Neural cell (in vitro differentiated cells): ENCODE results near the gene NISCH. TPM values are rescaled to one million over a fixed set of nuclear protein-coding genes. Genes with fewer than 3 reads are reported as not detected.

Source experiments
- H2AFZ ChIP-seq: fragments of 200-600, 300-800 bp; sonication (generic), shearing (Covaris generic); 2 replicates; pipeline ENCODE4 v1.6.0; 2014; ENCODE audit warnings: low read depth, mild to moderate bottlenecking, antibody characterized with exemption, low read length, moderate library complexity
- H3F3A ChIP-seq: fragments of 200-600 bp; shearing (Covaris generic); 2 replicates; pipeline ENCODE4 v1.6.1; 2016; ENCODE audit warnings: mild to moderate bottlenecking, moderate library complexity, mixed read lengths, antibody characterized with exemption, low read length; ENCODE audit not compliant: insufficient read depth, poor library complexity, severe bottlenecking
- H3K27ac ChIP-seq: fragments of 200-600, 300-800 bp; sonication (generic), shearing (Covaris generic); 2 replicates; pipeline ENCODE4 v1.5.1; 2014; ENCODE audit warnings: mild to moderate bottlenecking, low read length, moderate library complexity
- H3K27me3 ChIP-seq: fragments of 300-800, 200-600 bp; sonication (generic), shearing (Covaris generic); 2 replicates; pipeline ENCODE4 v1.6.0; 2014; ENCODE audit warnings: mild to moderate bottlenecking, low read depth, low read length, moderate library complexity; ENCODE audit not compliant: insufficient read depth
- H3K36me3 ChIP-seq: fragments of 300-800, 200-600 bp; sonication (generic), shearing (Covaris generic); 2 replicates; pipeline ENCODE4 v1.5.1; 2014; ENCODE audit warnings: mild to moderate bottlenecking, antibody characterized with exemption, low read length, moderate library complexity; ENCODE audit not compliant: insufficient read depth
- H3K4me2 ChIP-seq: fragments of 300-800, 200-600 bp; sonication (generic), shearing (Covaris generic); 2 replicates; pipeline ENCODE4 v1.6.0; 2014; ENCODE audit warnings: mild to moderate bottlenecking, low read length
- H3K4me3 ChIP-seq: fragments of 300-800, 200-600 bp; sonication (generic), shearing (Covaris generic); 2 replicates; pipeline ENCODE4 v1.5.1; 2014; ENCODE audit warnings: mild to moderate bottlenecking, low read length, moderate library complexity
- H3K79me2 ChIP-seq: fragments of 200-600 bp; shearing (Covaris generic); replicated peaks from 2 replicates; pipeline ENCODE4 v1.6.0; 2014; ENCODE audit warnings: mild to moderate bottlenecking, low read length, moderate library complexity; ENCODE audit not compliant: insufficient read depth
- H3K9ac ChIP-seq: fragments of 300-800, 200-600 bp; sonication (generic), shearing (Covaris generic); 2 replicates; pipeline ENCODE4 v1.6.1; 2016; ENCODE audit warnings: mild to moderate bottlenecking, low read length, mixed read lengths
- H3K9me2 ChIP-seq: fragments of 200-600 bp; shearing (Covaris generic); 2 replicates; pipeline ENCODE4 v1.6.1; 2016; ENCODE audit warnings: mild to moderate bottlenecking, low read length, mixed read lengths; ENCODE audit not compliant: insufficient read depth
- H3K9me3 ChIP-seq: fragments of 200-600, 300-800 bp; sonication (generic), shearing (Covaris generic); 2 replicates; pipeline ENCODE4 v1.6.1; 2016; ENCODE audit warnings: mild to moderate bottlenecking, mixed run types, low read length, moderate library complexity, mixed read lengths
- H4K20me1 ChIP-seq: fragments of 200-600 bp; shearing (Covaris generic); 2 replicates; pipeline ENCODE4 v1.6.1; 2016; ENCODE audit warnings: mild to moderate bottlenecking, mixed run types; ENCODE audit not compliant: insufficient read depth
- CTCF ChIP-seq: fragments of 450-650 bp; IDR thresholded peaks from 2 replicates; pipeline ENCODE4 v1.5.1; 2014; ENCODE audit warnings: antibody characterized with exemption, mild to moderate bottlenecking, moderate library complexity; ENCODE audit not compliant: poor library complexity, severe bottlenecking
- EP300 ChIP-seq: fragments of 450-650 bp; conservative IDR thresholded peaks from 2 replicates; pipeline ENCODE4 v1.6.1; 2014; ENCODE audit warnings: antibody characterized with exemption, mild to moderate bottlenecking, moderate library complexity; ENCODE audit not compliant: poor library complexity, severe bottlenecking
- EZH2 ChIP-seq: fragments of 200-600, 300-800 bp; shearing (Covaris generic), sonication (generic); IDR thresholded peaks from 2 replicates; pipeline ENCODE4 v1.6.1; 2014; ENCODE audit warnings: antibody characterized with exemption, low read length, borderline replicate concordance, mild to moderate bottlenecking; ENCODE audit not compliant: insufficient read depth, poor library complexity, severe bottlenecking
- MXI1 ChIP-seq: fragments of 450-650 bp; conservative IDR thresholded peaks from 2 replicates; pipeline ENCODE4 v1.6.1; 2014; ENCODE audit warnings: antibody characterized with exemption, mild to moderate bottlenecking; ENCODE audit not compliant: poor library complexity, severe bottlenecking
- POLR2AphosphoS5 ChIP-seq: IDR thresholded peaks from 2 replicates; pipeline ENCODE4 v1.6.1; 2012
- RAD21 ChIP-seq: fragments of 450-650 bp; conservative IDR thresholded peaks from 2 replicates; pipeline ENCODE4 v1.6.1; 2014; ENCODE audit warnings: antibody characterized with exemption, mild to moderate bottlenecking, moderate library complexity
- REST ChIP-seq: IDR thresholded peaks from 2 replicates; pipeline ENCODE4 v1.6.1; 2012; ENCODE audit warnings: borderline replicate concordance
- SMC3 ChIP-seq: fragments of 450-650 bp; conservative IDR thresholded peaks from 2 replicates; pipeline ENCODE4 v1.6.1; 2014; ENCODE audit warnings: antibody characterized with exemption, mild to moderate bottlenecking, moderate library complexity; ENCODE audit not compliant: poor library complexity
- TAF1 ChIP-seq: IDR thresholded peaks from 2 replicates; pipeline ENCODE4 v1.6.1; 2012; ENCODE audit warnings: low read depth
- polyA plus RNA-seq: library from polyadenylated mRNA; depleted of rRNA; stranded (reverse); fragments of >200 nt; gene quantifications from 2 replicates; pipeline ENCODE4 v1.2.3, GENCODE V29; 2014

The NISCH gene
- polyA plus RNA-seq, 1 donor from 2014 or later: 88.9 TPM

GRCh38 chr3:52471371-52472238, 16.2 kb downstream of the NISCH start:
- no peaks in the 10 kb centered on the region for H3K9me2 ChIP-seq
- H3K27ac ChIP-seq: no peak overlapping the region
- H3K79me2 ChIP-seq: peaks cover 6% of the 10 kb centered on the region
- no peak overlapping the region for H3K4me2 ChIP-seq
- H3K9me3 ChIP-seq: no peaks in the 10 kb centered on the region
- no peak overlapping the region for H2AFZ ChIP-seq
- H3K9ac ChIP-seq: no peak overlapping the region
- H3K27me3 ChIP-seq: no peaks in the 10 kb centered on the region
- TF ChIP-seq CTCF (peak; percentile 33), POLR2AphosphoS5 (no peak)
- H3K4me3 ChIP-seq: no peak overlapping the region
- no peaks in the 10 kb centered on the region for H3F3A ChIP-seq
- H4K20me1 ChIP-seq: no peaks in the 10 kb centered on the region
- H3K36me3 ChIP-seq: peaks cover 14% of the 10 kb centered on the region

GRCh38 chr3:52472239-52473000, 17.0 kb downstream of the NISCH start:
- Histone ChIP-seq H3F3A (no peaks in the 10 kb centered on the region), H3K79me2 (peaks cover 5% of the 10 kb centered on the region), H3K9me3 (no peaks in the 10 kb centered on the region), H3K4me3 (no peak overlapping the region), H3K4me2 (no peak overlapping the region), H2AFZ (no peak overlapping the region), H4K20me1 (no peaks in the 10 kb centered on the region), H3K9ac (no peak overlapping the region), H3K27me3 (no peaks in the 10 kb centered on the region), H3K36me3 (peaks cover 14% of the 10 kb centered on the region), H3K9me2 (no peaks in the 10 kb centered on the region), H3K27ac (no peak overlapping the region)
- TF ChIP-seq MXI1: no peak
- no peak for TF ChIP-seq CTCF
- TF ChIP-seq EZH2: no peak
- no peak for TF ChIP-seq REST
- no peak for TF ChIP-seq RAD21
- no peak for TF ChIP-seq TAF1
- no peak for TF ChIP-seq POLR2AphosphoS5
- no peak for TF ChIP-seq EP300
- TF ChIP-seq SMC3: no peak
